Spleen (tissue), 11 donors: Measurements from ENCODE around the gene TTLL8. TPM values are rescaled to one million over a fixed set of nuclear protein-coding genes. Genes with fewer than 3 reads are reported as not detected.
A peak's percentile ranks its signal among the peaks of the same experiment; 100 is the strongest.

ENCODE experiments used
- DNase-seq: peaks from one replicate; pipeline ENCODE4 v3.0.0-alpha.2; 2020
- H3K27ac ChIP-seq, 8 donors: fragments of 200-600 bp; sonication (generic) in 7 of 8; 1 replicate in 4 of 8; 2 replicates in 4 of 8; pipeline versions ENCODE4 v1.5.0 to v1.8.0; 2016 to 2021; ENCODE audit warnings: inconsistent platforms in 4 of 8, mild to moderate bottlenecking in 4 of 8, moderate library complexity in 1 of 8
- H3K27me3 ChIP-seq, 7 donors: fragments of 200-600 bp; sonication (generic) in 6 of 7; replicated peaks in 1 of 7; 1 replicate in 4 of 7; 2 replicates in 3 of 7; pipeline versions ENCODE4 v1.5.0 to v1.8.0; 2016 to 2021; ENCODE audit warnings: inconsistent platforms in 3 of 7, mild to moderate bottlenecking in 1 of 7
- H3K36me3 ChIP-seq, 6 donors: fragments of 200-600 bp; sonication (generic) in 5 of 6; 1 replicate in 4 of 6; 2 replicates in 2 of 6; pipeline versions ENCODE4 v1.5.0 to v1.8.0; 2016 to 2021; ENCODE audit warnings: inconsistent platforms in 2 of 6
- H3K4me1 ChIP-seq, 6 donors: fragments of 200-600 bp; sonication (generic) in 5 of 6; 1 replicate in 3 of 6; 2 replicates in 3 of 6; pipeline versions ENCODE4 v1.5.0 to v1.8.0; 2016 to 2021; ENCODE audit warnings: inconsistent platforms in 3 of 6
- H3K4me3 ChIP-seq, 8 donors: fragments of 200-600 bp; sonication (generic) in 7 of 8; 1 replicate in 4 of 8; 2 replicates in 4 of 8; pipeline versions ENCODE4 v1.5.0 to v1.8.0; 2016 to 2021; ENCODE audit warnings: inconsistent platforms in 4 of 8, mild to moderate bottlenecking in 4 of 8, moderate library complexity in 2 of 8
- H3K9me3 ChIP-seq, 8 donors: fragments of 200-600 bp; sonication (generic) in 7 of 8; 1 replicate in 4 of 8; 2 replicates in 4 of 8; pipeline versions ENCODE4 v1.5.0 to v1.8.0; 2016 to 2021; ENCODE audit warnings: inconsistent platforms in 4 of 8
- CTCF ChIP-seq, 11 experiments: fragments of 200-600 bp in 7 of 11; fragments of 450-650 bp in 4 of 11; sonication (generic) in 4 of 11; IDR thresholded peaks in 8 of 11; conservative IDR thresholded peaks in 3 of 11; 1 replicate in 7 of 11; 2 replicates in 4 of 11; pipeline versions ENCODE4 v1.4.0 to v1.8.0; 2016 to 2021; ENCODE audit warnings: antibody characterized with exemption in 11 of 11, inconsistent platforms in 4 of 11, mild to moderate bottlenecking in 1 of 11
- POLR2A ChIP-seq, 3 donors: fragments of 450-650 bp; IDR thresholded peaks; one replicate each; pipeline ENCODE4 v1.5.1; 2017; ENCODE audit warnings: antibody characterized with exemption in 3 of 3, mild to moderate bottlenecking in 1 of 3
- POLR2AphosphoS5 ChIP-seq, 3 donors: sonication (generic); formaldehyde crosslinking; IDR thresholded peaks; one replicate each; pipeline ENCODE4 v1.5.1; 2017; ENCODE audit warnings: antibody characterized with exemption in 3 of 3
- WGBS, 5 donors: extraction: QIAGEN DNeasy Blood & Tissue Kit in 3 of 5; methylation state at CpG; one replicate each; pipeline versions ENCODE4 v1.1.5 to v1.1.7; 2013 to 2018; 5-methylcytosine and 5-hydroxymethylcytosine counted together
- intact Hi-C: fragments of 100-400 bp; cut with DNase I; formaldehyde crosslinking; loops from one replicate; pipeline ENCODE4 v1.15.0; 2023; ENCODE audit warnings: low total_unique reads
- polyA plus RNA-seq, 3 donors: library from polyadenylated mRNA; stranded (reverse); fragments of 200-250 nt; gene quantifications; one replicate each; pipeline ENCODE4 v1.2.1, GENCODE V29; 2013
- total RNA-seq, 7 donors: library from RNA; depleted of rRNA in 3 of 7; stranded (reverse); fragments of >200 nt in 3 of 7; fragmentation: NEBNext Ultra II Directional in 4 of 7; extraction: Animal tissue kit (Norgen Biotek cat#: 25700) in 4 of 7; gene quantifications; one replicate each; pipeline versions ENCODE4 v1.1.0 to v1.2.1, GENCODE V29; 2016 to 2021
- donor health status: healthy with polysubstance abuse.
- donor health status: DM: no; HTN: no; CAD: no; lungs with moderate emphysema.
- donor health status: DM: no; HTN: no; CAD: no.
- donor health status: Bipolar disorder and iron deficiency.
- donor health status: healthy.
- donor health status: DM: no; HTN: no; CAD: no.
- donor health status: DM: yes; HTN: yes; CAD: no.

The TTLL8 gene
- total and polyA plus RNA-seq, 10 donors, result not detected

GRCh38 chr22:49999946-50000586 is 58.0 kb downstream of the TTLL8 start:
- no peak for DNase-seq
- TF ChIP-seq POLR2A (IDR thresholded peaks at IDR 0.05), result no peak
- no peak for TF ChIP-seq POLR2AphosphoS5 (IDR thresholded peaks at IDR 0.05)
- no peak for TF ChIP-seq CTCF (IDR thresholded peaks at IDR 0.05 in 8 of 11, conservative IDR thresholded peaks at IDR 0.05 in 3 of 11)
- Histone ChIP-seq H3K36me3 (no peaks in the 10 kb centered on the region), H3K27me3 (peaks cover 0 to 24% (median 16%) of the 10 kb centered on the region in 7 donors), H3K9me3 (no peaks in the 10 kb centered on the region), H3K4me3 (peak overlapping the region in 3 of 8 donors; percentile 17 to 58 (median 21)), H3K4me1 (peaks cover 0 to 25% (median 8%) of the 10 kb centered on the region in 6 donors), H3K27ac (no peak overlapping the region)
- 47 to 53% (median 48%) methylated on average over 35 to 41 of the region's 41 CpGs; no CpG with 5 or more reads in 1 of the 5 donors for WGBS, 5 donors
- intact Hi-C loops, result no loop called here

GRCh38 chr22:49999063-49999945 is 58.8 kb downstream of the TTLL8 start:
- 20 to 67% (median 28%) methylated on average over 14 to 67 of the region's 70 CpGs for WGBS, 5 donors
- no peak for TF ChIP-seq POLR2A (IDR thresholded peaks at IDR 0.05)
- TF ChIP-seq POLR2AphosphoS5 (IDR thresholded peaks at IDR 0.05), result no peak
- no peak for TF ChIP-seq CTCF (IDR thresholded peaks at IDR 0.05 in 8 of 11, conservative IDR thresholded peaks at IDR 0.05 in 3 of 11)
- Histone ChIP-seq H3K4me1 (peaks cover 0 to 25% (median 8%) of the 10 kb centered on the region in 6 donors), H3K4me3 (peak overlapping the region in 3 of 8 donors; percentile 17 to 58 (median 21)), H3K36me3 (no peaks in the 10 kb centered on the region), H3K27me3 (peaks cover 0 to 24% (median 16%) of the 10 kb centered on the region in 7 donors), H3K9me3 (no peaks in the 10 kb centered on the region), H3K27ac (no peak overlapping the region)
- intact Hi-C loops, result no loop called here
- DNase-seq, result peak; percentile 76

- peaks cover 0 to 24% (median 16%) of the 10 kb centered on the region in 7 donors for H3K27me3 ChIP-seq
- no peak overlapping the region for H3K27ac ChIP-seq
- H3K36me3 ChIP-seq, result no peaks in the 10 kb centered on the region
- H3K9me3 ChIP-seq, result no peaks in the 10 kb centered on the region
- no peak for DNase-seq
- TF ChIP-seq POLR2AphosphoS5 (IDR thresholded peaks at IDR 0.05) (no peak), CTCF (IDR thresholded peaks at IDR 0.05 in 8 of 11, conservative IDR thresholded peaks at IDR 0.05 in 3 of 11) (no peak), POLR2A (IDR thresholded peaks at IDR 0.05) (no peak)
- WGBS, 5 donors, result 91 to 97% (median 93%) methylated on average over 14 of the region's 14 CpGs
- no peak overlapping the region for H3K4me3 ChIP-seq
- H3K4me1 ChIP-seq, result peaks cover 0 to 29% (median 9%) of the 10 kb centered on the region in 6 donors
- intact Hi-C loops, result no loop called here
These were observed 59.4 kb downstream of the TTLL8 start for GRCh38 chr22:49998718-49999062.
